ENCODE measurements around the gene ROBO1.

- TF ChIP-seq CTCF (IDR thresholded peaks at IDR 0.05; ENCODE audit: insufficient read depth, low read length, poor library complexity, severe bottlenecking) (no peak), EZH2phosphoT487 (conservative IDR thresholded peaks at IDR 0.05; ENCODE audit: low read length) (no peak)
Observed at GRCh38 chr3:79815478-79815877, 47.7 kb upstream of the ROBO1 start.
